ENCODE measurements around the gene DUSP7.
A peak's percentile ranks its signal among the peaks of the same experiment; 100 is the strongest.
"Not testable (repeated sequence)": the region's sequence is repeated elsewhere in the genome, so short reads cannot be mapped to it uniquely, and the experiment has no call there.

The DUSP7 gene

DNA sequence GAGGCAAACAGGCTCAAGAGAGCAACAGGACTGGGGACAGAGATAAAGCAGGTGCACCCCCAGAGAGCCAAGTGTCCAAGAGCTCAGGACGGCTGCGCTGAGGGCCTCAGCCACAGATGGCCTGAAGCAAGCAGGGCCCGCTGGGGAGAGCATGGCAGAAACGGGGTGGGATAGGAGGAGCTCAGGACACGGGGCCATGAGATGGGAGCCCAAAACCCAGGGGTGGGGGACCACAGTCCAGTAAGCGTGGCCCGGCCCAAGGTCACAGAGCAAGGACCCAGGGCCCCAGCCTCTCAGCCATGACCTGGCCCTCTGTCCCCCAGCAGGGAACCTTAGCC, 9.5 kb downstream of the DUSP7 start:
- DNase-seq (ENCODE audit: low read depth): no peak
- TF ChIP-seq, protein P1, sequence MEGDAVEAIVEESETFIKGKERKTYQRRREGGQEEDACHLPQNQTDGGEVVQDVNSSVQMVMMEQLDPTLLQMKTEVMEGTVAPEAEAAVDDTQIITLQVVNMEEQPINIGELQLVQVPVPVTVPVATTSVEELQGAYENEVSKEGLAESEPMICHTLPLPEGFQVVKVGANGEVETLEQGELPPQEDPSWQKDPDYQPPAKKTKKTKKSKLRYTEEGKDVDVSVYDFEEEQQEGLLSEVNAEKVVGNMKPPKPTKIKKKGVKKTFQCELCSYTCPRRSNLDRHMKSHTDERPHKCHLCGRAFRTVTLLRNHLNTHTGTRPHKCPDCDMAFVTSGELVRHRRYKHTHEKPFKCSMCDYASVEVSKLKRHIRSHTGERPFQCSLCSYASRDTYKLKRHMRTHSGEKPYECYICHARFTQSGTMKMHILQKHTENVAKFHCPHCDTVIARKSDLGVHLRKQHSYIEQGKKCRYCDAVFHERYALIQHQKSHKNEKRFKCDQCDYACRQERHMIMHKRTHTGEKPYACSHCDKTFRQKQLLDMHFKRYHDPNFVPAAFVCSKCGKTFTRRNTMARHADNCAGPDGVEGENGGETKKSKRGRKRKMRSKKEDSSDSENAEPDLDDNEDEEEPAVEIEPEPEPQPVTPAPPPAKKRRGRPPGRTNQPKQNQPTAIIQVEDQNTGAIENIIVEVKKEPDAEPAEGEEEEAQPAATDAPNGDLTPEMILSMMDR (conservative IDR thresholded peaks at IDR 0.05; ENCODE audit: low read depth, low read length): no peak
- no peak overlapping the region for H3K4me3 ChIP-seq (ENCODE audit: low read depth, low read length)

DNA sequence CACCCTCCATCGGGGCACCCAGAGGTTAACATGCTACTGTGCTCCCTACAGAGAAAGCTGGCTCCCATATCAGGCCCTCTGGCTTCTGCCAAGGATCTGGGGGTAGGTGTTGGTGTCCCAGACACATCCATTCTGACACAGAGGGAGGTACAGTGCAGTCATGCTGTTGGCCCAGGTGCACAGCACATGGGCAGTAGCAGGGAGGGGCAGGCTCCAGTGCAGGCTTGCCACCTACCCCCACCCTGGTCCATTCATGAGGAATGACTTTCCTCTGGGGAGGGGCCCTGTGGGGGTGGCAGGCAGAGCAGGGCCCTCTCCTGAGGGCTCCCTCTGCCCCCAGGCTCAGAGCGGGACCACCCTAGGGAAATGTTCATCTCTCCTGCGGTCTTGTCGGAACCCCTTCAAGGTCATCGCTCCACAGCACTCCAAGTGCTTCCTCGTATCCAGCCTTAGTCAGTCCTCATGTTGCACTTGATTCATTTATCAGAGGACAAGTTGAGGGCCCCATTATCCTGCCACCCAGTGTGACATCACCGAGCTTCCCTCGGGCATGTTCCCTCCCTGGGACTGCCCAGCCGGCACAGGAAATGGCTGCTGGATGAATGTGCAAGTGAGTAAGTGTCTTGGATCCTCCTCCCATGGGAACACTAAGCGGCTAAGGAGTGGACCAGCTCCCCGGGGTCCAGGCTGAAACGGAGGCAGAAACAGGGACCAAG, 10.0 kb downstream of the DUSP7 start:
- TF ChIP-seq, protein P1 (conservative IDR thresholded peaks at IDR 0.05; ENCODE audit: low read depth, low read length): no peak

DNA sequence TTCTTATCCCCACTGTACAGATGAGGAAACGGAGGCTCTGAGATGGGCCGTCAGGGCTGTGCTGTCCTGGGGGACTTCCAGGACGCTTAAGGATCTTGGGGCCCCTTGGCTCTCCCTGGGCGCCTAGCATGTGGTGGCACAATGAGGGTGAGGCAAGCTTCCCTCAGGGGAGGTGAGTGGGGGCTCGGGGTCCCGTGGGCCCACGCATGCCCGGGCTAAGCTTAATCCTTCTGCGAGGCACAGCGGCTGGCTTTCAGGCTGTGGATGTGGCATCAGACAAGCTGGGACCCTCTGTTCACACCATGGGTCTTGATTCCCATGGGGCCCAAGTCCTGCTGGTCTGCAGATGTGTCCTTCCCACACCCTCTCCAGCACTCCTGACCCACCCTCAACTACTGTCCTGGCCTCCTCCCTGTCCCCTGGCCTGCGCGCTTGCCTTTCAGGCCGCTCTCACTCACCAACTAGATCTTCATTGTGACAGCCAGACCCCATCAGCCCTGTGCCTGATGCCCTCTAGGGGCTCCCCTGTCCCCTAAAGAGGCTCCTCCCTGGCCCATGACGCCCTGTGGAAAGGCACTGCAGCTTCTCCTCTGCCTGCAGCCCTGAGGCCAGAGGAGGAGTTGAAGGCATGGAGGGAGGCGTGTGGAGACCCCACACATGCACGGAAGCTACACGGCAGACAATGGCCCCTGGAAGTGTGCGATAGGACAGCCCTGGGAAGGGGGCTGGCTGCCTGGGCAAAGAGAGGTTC, 11.3 kb downstream of the DUSP7 start:
- H3K4me3 ChIP-seq (ENCODE audit: low read depth, low read length): no peak overlapping the region
- DNase-seq (ENCODE audit: low read depth): no peak
- TF ChIP-seq, protein P1 (conservative IDR thresholded peaks at IDR 0.05; ENCODE audit: low read depth, low read length): no peak

More for the DNA sequence above, 10.0 kb downstream of the DUSP7 start:
- peak; percentile 89 for DNase-seq (ENCODE audit: low read depth)
- H3K4me3 ChIP-seq (ENCODE audit: low read depth, low read length): no peak overlapping the region

DNA sequence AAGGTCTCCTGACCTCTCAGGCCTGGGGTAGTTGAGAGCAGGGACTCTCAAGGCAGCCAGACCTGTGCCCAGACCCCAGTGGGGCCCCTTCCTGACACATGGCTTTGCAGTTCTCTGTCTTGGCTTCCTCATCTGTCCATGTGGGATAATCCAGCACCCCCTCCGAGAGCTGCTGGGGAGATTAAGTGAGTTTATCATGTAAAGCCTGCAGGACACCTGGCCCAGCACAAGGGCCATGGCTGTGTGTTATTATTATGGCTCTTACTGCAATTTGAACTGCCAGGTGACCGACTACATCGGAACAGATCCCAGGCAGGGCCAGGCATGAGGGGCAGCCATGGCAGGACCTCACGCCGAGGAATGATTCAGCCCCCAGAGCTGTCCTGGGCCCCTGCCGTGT, 12.6 kb downstream of the DUSP7 start:
- TF ChIP-seq, protein P1 (conservative IDR thresholded peaks at IDR 0.05; ENCODE audit: low read depth, low read length): no peak
- H3K4me3 ChIP-seq (ENCODE audit: low read depth, low read length): no peak overlapping the region
- DNase-seq (ENCODE audit: low read depth): no peak

DNA sequence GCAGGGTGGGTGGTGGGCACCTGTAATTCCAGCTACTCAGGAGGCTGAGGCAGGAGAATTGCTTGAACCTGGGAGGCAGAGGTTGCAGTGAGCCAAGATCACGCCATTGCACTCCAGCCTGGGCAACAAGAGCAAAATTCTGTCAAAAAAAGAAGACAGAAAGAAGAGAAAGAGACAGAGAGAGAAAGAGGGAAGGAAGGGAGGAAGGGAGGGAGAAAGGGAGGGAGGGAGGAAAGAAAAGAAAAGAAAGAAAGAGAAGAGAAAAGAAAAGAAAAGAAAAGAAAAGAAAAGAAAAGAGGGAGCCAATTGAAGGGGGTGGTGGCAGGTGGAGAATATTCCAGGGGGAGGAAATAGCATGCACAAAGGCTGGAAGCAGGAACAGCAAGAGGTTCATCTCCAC, 13.3 kb downstream of the DUSP7 start:
- not testable (repeated sequence) for DNase-seq (ENCODE audit: low read depth); H3K4me3 ChIP-seq (ENCODE audit: low read depth, low read length)

DNA sequence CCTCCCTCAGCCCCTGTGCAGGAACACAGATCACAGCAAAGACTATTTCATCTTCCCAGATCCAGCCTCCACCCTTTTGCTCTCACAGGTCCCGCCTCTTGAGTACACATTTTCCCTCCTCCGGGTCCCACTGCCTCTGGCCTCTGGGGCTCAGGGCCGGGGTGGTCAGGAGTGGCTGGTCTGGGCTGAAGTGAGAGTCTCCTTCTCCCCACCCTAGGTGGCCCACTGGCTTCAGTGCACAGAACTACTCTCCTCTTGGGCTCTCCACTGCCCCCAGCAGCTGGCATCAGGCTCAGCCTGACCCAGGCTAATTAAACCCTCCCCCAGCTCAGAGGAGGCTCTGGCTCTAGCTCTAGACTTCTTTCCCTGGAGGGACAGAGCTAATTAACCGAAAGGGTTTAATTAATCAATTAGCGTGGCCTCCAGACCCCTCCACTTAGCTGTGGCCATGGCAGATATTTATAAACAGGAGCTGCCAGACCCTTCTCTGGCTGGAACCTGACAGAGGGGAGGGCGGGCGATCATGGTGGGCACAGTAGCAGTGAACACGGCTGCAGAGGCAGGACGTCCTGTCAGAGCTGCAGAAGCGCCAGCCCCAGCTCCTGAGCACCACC, 15.1 kb downstream of the DUSP7 start:
- TF ChIP-seq, protein P1 (conservative IDR thresholded peaks at IDR 0.05; ENCODE audit: low read depth, low read length): peak; percentile 34

DNA sequence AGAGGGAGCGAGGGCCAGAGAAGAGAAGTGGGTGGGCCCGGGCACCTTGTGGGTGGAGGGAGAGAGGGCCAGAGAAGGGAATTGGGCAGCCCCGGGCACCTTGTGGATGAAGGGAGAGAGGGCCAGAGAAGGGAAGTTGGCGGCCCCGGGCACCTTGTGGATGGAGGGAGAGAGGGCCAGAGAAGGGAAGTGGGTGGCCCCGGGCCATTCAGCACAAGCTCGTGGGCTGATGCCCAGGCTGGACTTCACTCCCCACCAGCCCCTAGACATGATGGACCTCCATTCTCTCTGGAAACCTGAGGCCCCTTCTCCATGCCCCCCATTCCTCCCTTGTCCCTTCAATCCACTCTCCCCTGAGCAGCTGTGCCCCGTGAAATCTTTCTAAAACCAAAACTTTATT, 15.8 kb downstream of the DUSP7 start:
- TF ChIP-seq, protein P1 (conservative IDR thresholded peaks at IDR 0.05; ENCODE audit: low read depth, low read length): no peak
- no peak overlapping the region for H3K4me3 ChIP-seq (ENCODE audit: low read depth, low read length)
- DNase-seq (ENCODE audit: low read depth): no peak

More for the DNA sequence above, 15.1 kb downstream of the DUSP7 start:
- H3K4me3 ChIP-seq (ENCODE audit: low read depth, low read length): no peak overlapping the region
- no peak for DNase-seq (ENCODE audit: low read depth)
